ENCODE results near the gene PEAK1.

The PEAK1 gene

GRCh38 chr15:77355321-77355720 is 64.6 kb downstream of the PEAK1 start:
- no peak for DNase-seq

GRCh38 chr15:77354063-77354462 is 65.8 kb downstream of the PEAK1 start:
- DNase-seq = no peak

GRCh38 chr15:77352887-77353286 is 67.0 kb downstream of the PEAK1 start:
- no peak for DNase-seq

GRCh38 chr15:77350792-77351191 is 69.1 kb downstream of the PEAK1 start:
- no peak for DNase-seq

- no peak for DNase-seq
Measured at GRCh38 chr15:77349666-77350065, 70.2 kb downstream of the PEAK1 start.

- no peak for DNase-seq
Measured at GRCh38 chr15:77348511-77348910, 71.4 kb downstream of the PEAK1 start.

GRCh38 chr15:77347197-77347596 is 72.7 kb downstream of the PEAK1 start:
- no peak for DNase-seq

GRCh38 chr15:77346245-77347036 is 73.5 kb downstream of the PEAK1 start:
- no peak for DNase-seq

- no peak for DNase-seq
Measured at GRCh38 chr15:77342807-77343206, 77.1 kb downstream of the PEAK1 start.

- DNase-seq = no peak
Measured at GRCh38 chr15:77340245-77340644, 79.7 kb downstream of the PEAK1 start.

- DNase-seq = no peak
Measured at GRCh38 chr15:77336006-77336405, 83.9 kb downstream of the PEAK1 start.

GRCh38 chr15:77335298-77335697 is 84.6 kb downstream of the PEAK1 start:
- DNase-seq = no peak

- no peak for DNase-seq
Measured at GRCh38 chr15:77333166-77333565, 86.7 kb downstream of the PEAK1 start.

GRCh38 chr15:77329202-77329601 is 90.7 kb downstream of the PEAK1 start:
- DNase-seq = no peak

GRCh38 chr15:77327844-77328529 is 91.9 kb downstream of the PEAK1 start:
- DNase-seq = no peak

GRCh38 chr15:77327168-77327567 is 92.7 kb downstream of the PEAK1 start:
- DNase-seq = no peak

- no peak for DNase-seq
Measured at GRCh38 chr15:77326366-77326765, 93.5 kb downstream of the PEAK1 start.

- no peak for DNase-seq
Measured at GRCh38 chr15:77312523-77312922, 107.4 kb downstream of the PEAK1 start.

GRCh38 chr15:77311618-77312398 is 108.1 kb downstream of the PEAK1 start:
- DNase-seq = no peak

GRCh38 chr15:77311020-77311419 is 108.9 kb downstream of the PEAK1 start:
- DNase-seq = no peak

GRCh38 chr15:77309392-77309791 is 110.5 kb downstream of the PEAK1 start:
- no peak for DNase-seq

- no peak for DNase-seq
Measured at GRCh38 chr15:77305953-77306352, 114.0 kb downstream of the PEAK1 start.

- DNase-seq = no peak
Measured at GRCh38 chr15:77296773-77297337, 123.0 kb downstream of the PEAK1 start.
